ENCODE measurements around the gene GABRB1.
"Not testable (repeated sequence)": the region's sequence is repeated elsewhere in the genome, so short reads cannot be mapped to it uniquely, and the experiment has no call there.

The GABRB1 gene

DNA sequence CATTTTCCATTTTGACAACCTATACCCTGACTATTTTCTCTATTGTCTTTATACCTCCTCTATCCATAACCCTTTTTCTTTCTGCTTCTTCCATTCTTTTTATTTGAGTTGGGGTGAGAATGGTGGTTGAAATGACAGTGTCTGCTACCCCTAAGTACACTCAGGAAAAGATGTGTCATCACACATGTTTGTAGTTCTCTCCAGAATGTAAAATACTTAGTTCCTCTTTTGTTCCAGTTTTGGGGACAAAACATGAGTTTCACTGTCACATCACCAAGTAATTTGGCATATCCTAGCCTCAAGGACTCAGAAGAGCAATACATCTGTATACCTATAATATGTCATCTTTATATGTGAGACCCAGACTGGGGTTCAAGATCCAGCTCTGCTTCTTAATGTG lies 341.8 kb downstream of the GABRB1 start:
- no peak overlapping the region for H3K9ac ChIP-seq (ENCODE audit: low read length)
- no peaks in the 10 kb centered on the region for H3K36me3 ChIP-seq (ENCODE audit: insufficient read depth, low read length)
- no peaks in the 10 kb centered on the region for H3K4me1 ChIP-seq (ENCODE audit: insufficient read depth, low read length, severe bottlenecking)
- H4K20me1 ChIP-seq (ENCODE audit: insufficient read depth, low read length): no peaks in the 10 kb centered on the region
- no peaks in the 10 kb centered on the region for H3F3A ChIP-seq (ENCODE audit: insufficient read depth, low read length)
- H3K27me3 ChIP-seq (ENCODE audit: insufficient read depth, low read length): no peaks in the 10 kb centered on the region
- no peak overlapping the region for H3K27ac ChIP-seq (ENCODE audit: low read depth, low read length, poor library complexity, severe bottlenecking)
- H3K9me2 ChIP-seq (ENCODE audit: low read depth, low read length): no peaks in the 10 kb centered on the region
- H3K4me2 ChIP-seq (ENCODE audit: low read length): no peak overlapping the region
- TF ChIP-seq EZH2 (IDR thresholded peaks at IDR 0.05; ENCODE audit: borderline replicate concordance, low read length): no peak
- TF ChIP-seq, protein P1, sequence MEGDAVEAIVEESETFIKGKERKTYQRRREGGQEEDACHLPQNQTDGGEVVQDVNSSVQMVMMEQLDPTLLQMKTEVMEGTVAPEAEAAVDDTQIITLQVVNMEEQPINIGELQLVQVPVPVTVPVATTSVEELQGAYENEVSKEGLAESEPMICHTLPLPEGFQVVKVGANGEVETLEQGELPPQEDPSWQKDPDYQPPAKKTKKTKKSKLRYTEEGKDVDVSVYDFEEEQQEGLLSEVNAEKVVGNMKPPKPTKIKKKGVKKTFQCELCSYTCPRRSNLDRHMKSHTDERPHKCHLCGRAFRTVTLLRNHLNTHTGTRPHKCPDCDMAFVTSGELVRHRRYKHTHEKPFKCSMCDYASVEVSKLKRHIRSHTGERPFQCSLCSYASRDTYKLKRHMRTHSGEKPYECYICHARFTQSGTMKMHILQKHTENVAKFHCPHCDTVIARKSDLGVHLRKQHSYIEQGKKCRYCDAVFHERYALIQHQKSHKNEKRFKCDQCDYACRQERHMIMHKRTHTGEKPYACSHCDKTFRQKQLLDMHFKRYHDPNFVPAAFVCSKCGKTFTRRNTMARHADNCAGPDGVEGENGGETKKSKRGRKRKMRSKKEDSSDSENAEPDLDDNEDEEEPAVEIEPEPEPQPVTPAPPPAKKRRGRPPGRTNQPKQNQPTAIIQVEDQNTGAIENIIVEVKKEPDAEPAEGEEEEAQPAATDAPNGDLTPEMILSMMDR (IDR thresholded peaks at IDR 0.05; ENCODE audit: low read length): no peak
- no peaks in the 10 kb centered on the region for H3K79me2 ChIP-seq (ENCODE audit: insufficient read depth, low read length)
- no peak overlapping the region for H3K4me3 ChIP-seq (ENCODE audit: low read depth, low read length, poor library complexity, severe bottlenecking)
- H2AFZ ChIP-seq (ENCODE audit: low read length): no peak overlapping the region
- no peaks in the 10 kb centered on the region for H3K9me3 ChIP-seq (ENCODE audit: low read length)

DNA sequence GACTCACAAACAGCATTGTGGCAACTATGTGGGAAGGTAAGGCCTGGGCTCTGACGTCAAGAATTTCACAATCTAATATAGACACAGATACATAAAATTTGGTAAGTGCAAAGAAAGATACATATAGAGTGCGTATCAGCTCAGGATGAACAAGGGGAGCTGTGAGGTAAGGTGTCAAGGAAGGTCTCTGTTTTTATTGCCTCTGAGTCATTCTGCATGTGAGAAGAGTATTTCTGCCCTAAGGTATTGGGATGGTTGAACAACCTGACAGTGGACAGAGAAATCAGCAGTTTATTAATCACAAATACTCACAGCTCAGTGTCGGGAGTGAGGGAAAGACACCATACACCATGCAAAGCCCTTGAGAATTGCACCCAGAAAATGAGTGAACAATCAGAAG lies 342.3 kb downstream of the GABRB1 start:
- no peaks in the 10 kb centered on the region for H3K36me3 ChIP-seq (ENCODE audit: insufficient read depth, low read length)
- H3K27ac ChIP-seq (ENCODE audit: low read depth, low read length, poor library complexity, severe bottlenecking): no peak overlapping the region
- H3K4me1 ChIP-seq (ENCODE audit: insufficient read depth, low read length, severe bottlenecking): no peaks in the 10 kb centered on the region
- no peak overlapping the region for H2AFZ ChIP-seq (ENCODE audit: low read length)
- no peak for TF ChIP-seq EZH2 (IDR thresholded peaks at IDR 0.05; ENCODE audit: borderline replicate concordance, low read length)
- TF ChIP-seq, protein P1 (IDR thresholded peaks at IDR 0.05; ENCODE audit: low read length): no peak
- H3K9ac ChIP-seq (ENCODE audit: low read length): no peak overlapping the region
- no peak overlapping the region for H3K4me2 ChIP-seq (ENCODE audit: low read length)
- H3K4me3 ChIP-seq (ENCODE audit: low read depth, low read length, poor library complexity, severe bottlenecking): no peak overlapping the region
- H3F3A ChIP-seq (ENCODE audit: insufficient read depth, low read length): no peaks in the 10 kb centered on the region
- H4K20me1 ChIP-seq (ENCODE audit: insufficient read depth, low read length): no peaks in the 10 kb centered on the region
- H3K9me3 ChIP-seq (ENCODE audit: low read length): no peaks in the 10 kb centered on the region
- no peaks in the 10 kb centered on the region for H3K27me3 ChIP-seq (ENCODE audit: insufficient read depth, low read length)
- H3K9me2 ChIP-seq (ENCODE audit: low read depth, low read length): no peaks in the 10 kb centered on the region
- no peaks in the 10 kb centered on the region for H3K79me2 ChIP-seq (ENCODE audit: insufficient read depth, low read length)

DNA sequence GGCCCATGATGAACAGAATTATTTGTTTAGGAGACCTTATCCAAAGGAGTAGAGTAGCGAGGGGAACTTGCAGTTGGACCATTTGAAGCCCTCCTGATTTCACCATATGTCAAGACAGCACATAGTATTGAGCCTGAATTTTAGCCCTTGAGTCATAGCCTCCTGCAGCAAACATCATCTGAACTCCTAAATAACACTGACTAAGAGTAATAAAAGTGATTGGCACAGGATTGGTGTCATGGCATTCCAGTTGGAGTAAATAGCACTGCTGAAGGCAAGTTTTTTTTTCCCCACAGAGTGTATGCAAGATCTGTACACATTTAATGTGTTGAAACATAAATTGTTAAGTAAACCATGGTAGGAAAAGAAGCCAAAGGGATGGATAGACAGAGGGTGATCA lies 343.1 kb downstream of the GABRB1 start:
- no peaks in the 10 kb centered on the region for H3K79me2 ChIP-seq (ENCODE audit: insufficient read depth, low read length)
- no peak overlapping the region for H3K9ac ChIP-seq (ENCODE audit: low read length)
- H3K4me2 ChIP-seq (ENCODE audit: low read length): no peak overlapping the region
- no peaks in the 10 kb centered on the region for H4K20me1 ChIP-seq (ENCODE audit: insufficient read depth, low read length)
- no peak overlapping the region for H3K27ac ChIP-seq (ENCODE audit: low read depth, low read length, poor library complexity, severe bottlenecking)
- H3K9me2 ChIP-seq (ENCODE audit: low read depth, low read length): no peaks in the 10 kb centered on the region
- H3K27me3 ChIP-seq (ENCODE audit: insufficient read depth, low read length): no peaks in the 10 kb centered on the region
- H3K4me1 ChIP-seq (ENCODE audit: insufficient read depth, low read length, severe bottlenecking): no peaks in the 10 kb centered on the region
- no peak for TF ChIP-seq EZH2 (IDR thresholded peaks at IDR 0.05; ENCODE audit: borderline replicate concordance, low read length)
- TF ChIP-seq, protein P1 (IDR thresholded peaks at IDR 0.05; ENCODE audit: low read length): no peak
- H3F3A ChIP-seq (ENCODE audit: insufficient read depth, low read length): no peaks in the 10 kb centered on the region
- no peaks in the 10 kb centered on the region for H3K36me3 ChIP-seq (ENCODE audit: insufficient read depth, low read length)
- H2AFZ ChIP-seq (ENCODE audit: low read length): no peak overlapping the region
- no peak overlapping the region for H3K4me3 ChIP-seq (ENCODE audit: low read depth, low read length, poor library complexity, severe bottlenecking)
- no peaks in the 10 kb centered on the region for H3K9me3 ChIP-seq (ENCODE audit: low read length)

DNA sequence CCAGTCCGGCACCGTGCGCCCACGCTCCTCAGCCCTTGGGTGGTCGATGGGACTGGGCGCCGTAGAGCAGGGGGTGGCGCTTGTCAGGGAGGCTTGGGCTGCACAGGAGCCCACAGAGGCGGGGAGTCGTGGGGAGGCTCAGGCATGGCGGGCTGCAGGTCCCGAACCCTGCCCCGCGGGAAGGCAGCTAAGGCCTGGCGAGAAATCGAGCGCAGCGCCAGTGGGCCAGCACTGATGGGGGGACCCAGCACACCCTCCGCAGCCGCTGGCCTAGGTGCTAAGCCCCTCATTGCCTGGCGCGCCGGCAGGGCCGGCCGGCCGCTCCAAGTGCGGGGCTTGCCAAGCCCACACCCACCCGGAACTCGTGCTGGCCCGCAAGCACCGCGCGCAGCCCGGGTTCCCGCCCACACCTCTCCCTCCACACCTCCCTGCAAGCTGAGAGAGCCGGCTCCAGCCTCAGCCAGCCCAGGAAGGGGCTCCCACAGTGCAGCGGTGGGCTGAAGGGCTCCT lies 346.7 kb downstream of the GABRB1 start:
- H3K9me3 ChIP-seq (ENCODE audit: low read length); H3K9me2 ChIP-seq (ENCODE audit: low read depth, low read length); H3K36me3 ChIP-seq (ENCODE audit: insufficient read depth, low read length); H3K4me2 ChIP-seq (ENCODE audit: low read length); H3K79me2 ChIP-seq (ENCODE audit: insufficient read depth, low read length); H3F3A ChIP-seq (ENCODE audit: insufficient read depth, low read length); H3K4me1 ChIP-seq (ENCODE audit: insufficient read depth, low read length, severe bottlenecking); H2AFZ ChIP-seq (ENCODE audit: low read length); H3K9ac ChIP-seq (ENCODE audit: low read length); H4K20me1 ChIP-seq (ENCODE audit: insufficient read depth, low read length); H3K4me3 ChIP-seq (ENCODE audit: low read depth, low read length, poor library complexity, severe bottlenecking); H3K27ac ChIP-seq (ENCODE audit: low read depth, low read length, poor library complexity, severe bottlenecking); H3K27me3 ChIP-seq (ENCODE audit: insufficient read depth, low read length): not testable (repeated sequence)
